ENCODE measurements around the gene CBY1.
A peak's percentile ranks its signal among the peaks of the same experiment; 100 is the strongest.

Gene CBY1

GRCh38 chr22:38652859-38653258 is 3.6 kb upstream of the CBY1 start:
- no peak for DNase-seq

GRCh38 chr22:38653741-38654140 is 2.7 kb upstream of the CBY1 start:
- no peak for DNase-seq

- DNase-seq = no peak
Observed at GRCh38 chr22:38655519-38656255, 751 bp upstream of the CBY1 start.

- no peak for DNase-seq
Observed at GRCh38 chr22:38657045-38657909, 839 bp downstream of the CBY1 start.

- DNase-seq = no peak
Observed at GRCh38 chr22:38674888-38675287, 18.4 kb downstream of the CBY1 start.

- no peak for DNase-seq
Observed at GRCh38 chr22:38675833-38676232, 19.4 kb downstream of the CBY1 start.

GRCh38 chr22:38681582-38682335 is 25.3 kb downstream of the CBY1 start, which contains the start of gene TOMM22:
TSS of gene TOMM22 (plus strand) at chr22:38681957. CDS start at chr22:38681979, 22 bp downstream.
- peak; percentile 92 for DNase-seq

GRCh38 chr22:38684895-38685294 is 28.5 kb downstream of the CBY1 start:
- no peak for DNase-seq

GRCh38 chr22:38685761-38686160 is 29.3 kb downstream of the CBY1 start:
- DNase-seq = no peak

- DNase-seq = no peak
Observed at GRCh38 chr22:38689651-38690050, 33.2 kb downstream of the CBY1 start.

- DNase-seq = no peak
Observed at GRCh38 chr22:38694049-38694448, 37.6 kb downstream of the CBY1 start.

GRCh38 chr22:38694940-38695339 is 38.5 kb downstream of the CBY1 start:
- no peak for DNase-seq

GRCh38 chr22:38696606-38697424 is 40.4 kb downstream of the CBY1 start:
- no peak for DNase-seq

GRCh38 chr22:38697425-38698089 is 41.1 kb downstream of the CBY1 start:
- no peak for DNase-seq

- DNase-seq = no peak
Observed at GRCh38 chr22:38698407-38699094, 42.1 kb downstream of the CBY1 start.

GRCh38 chr22:38699143-38699542 is 42.7 kb downstream of the CBY1 start:
- no peak for DNase-seq

GRCh38 chr22:38699784-38700183 is 43.3 kb downstream of the CBY1 start:
- DNase-seq = no peak

GRCh38 chr22:38700270-38700788 is 43.9 kb downstream of the CBY1 start:
- no peak for DNase-seq

GRCh38 chr22:38700789-38701628 is 44.6 kb downstream of the CBY1 start, which contains the start of gene JOSD1:
TSS of gene JOSD1 (minus strand) at chr22:38700943. CDS start at chr22:38699987, 956 bp downstream.
- peak; percentile 94 for DNase-seq

All from left hindlimb (tissue), 1 donor.